SK-N-SH (cell line): ENCODE measurements around the gene TMX4. TPM values are rescaled to one million over a fixed set of nuclear protein-coding genes. Genes with fewer than 3 reads are reported as not detected.

Experiments
- CTCF ChIA-PET: fragments of 300-600, 350-600 bp; formaldehyde crosslinking; extraction: SDS; loops from one replicate; lab custom pipeline; 2021; lab: Yijun Ruan, JAX
- POLR2A ChIA-PET: fragments of 350-600 bp; sonication (Branson Sonifier 250); formaldehyde crosslinking; extraction: SDS; loops from one replicate; lab custom pipeline; 2020; ENCODE audit warnings: antibody characterized with exemption, inconsistent platforms; lab: Yijun Ruan, JAX
- DNase-seq: peaks from one replicate; pipeline ENCODE4 v3.0.0; 2012
- H2AFZ ChIP-seq: fragments of 200-600 bp; sonication (generic); 2 replicates; pipeline ENCODE4 v1.8.1; 2016; ENCODE audit warnings: antibody characterized with exemption, mild to moderate bottlenecking, low read depth
- H3F3A ChIP-seq: fragments of 200-600 bp; sonication (generic); replicated peaks from 2 replicates; pipeline ENCODE3; 2016; ENCODE audit warnings: antibody characterized with exemption, mild to moderate bottlenecking; ENCODE audit not compliant: insufficient read depth
- H3K27ac ChIP-seq, 2 experiments: fragments of 200-500 bp in 1 of 2; fragments of 200-600 bp in 1 of 2; sonication (Bioruptor generic) in 1 of 2; sonication (generic), shearing (Covaris generic) in 1 of 2; 2 replicates each; pipeline versions ENCODE4 v1.5.1 to v1.6.1; 2014 to 2016; ENCODE audit warnings: low read depth in 2 of 2, inconsistent platforms in 1 of 2, low read length in 1 of 2, mild to moderate bottlenecking in 1 of 2, mixed read lengths in 1 of 2
- H3K27me3 ChIP-seq: fragments of 200-600 bp; sonication (generic), shearing (Covaris generic); 2 replicates; pipeline ENCODE4 v1.6.1; 2016; ENCODE audit warnings: mixed run types; ENCODE audit not compliant: insufficient read depth
- H3K36me3 ChIP-seq, 2 experiments: fragments of 200-500 bp in 1 of 2; fragments of 200-600 bp in 1 of 2; sonication (Bioruptor generic) in 1 of 2; sonication (generic) in 1 of 2; replicated peaks in 1 of 2; 2 replicates each; pipeline versions ENCODE3 to v1.5.1; 2014 to 2016; ENCODE audit warnings: low read length in 1 of 2, mild to moderate bottlenecking in 1 of 2; ENCODE audit not compliant: insufficient read depth in 2 of 2, control insufficient read depth in 1 of 2
- H3K4me1 ChIP-seq, 2 experiments: fragments of 200-500 bp in 1 of 2; fragments of 200-600 bp in 1 of 2; sonication (Bioruptor generic) in 1 of 2; sonication (generic), shearing (Covaris generic) in 1 of 2; 2 replicates each; pipeline versions ENCODE4 v1.5.1 to v1.6.1; 2014 to 2016; ENCODE audit warnings: low read depth in 1 of 2, low read length in 1 of 2, mixed run types in 1 of 2; ENCODE audit not compliant: insufficient read depth in 2 of 2, control insufficient read depth in 1 of 2
- H3K4me2 ChIP-seq: fragments of 200-600 bp; sonication (generic), shearing (Covaris generic); 2 replicates; pipeline ENCODE4 v1.6.1; 2017; ENCODE audit warnings: mixed run types
- H3K4me3 ChIP-seq, 2 experiments: fragments of 200-500 bp in 1 of 2; fragments of 200-600 bp in 1 of 2; sonication (Bioruptor generic) in 1 of 2; sonication (generic), shearing (Covaris generic) in 1 of 2; 2 replicates each; pipeline versions ENCODE4 v1.5.1 to v1.8.1; 2014 to 2016; ENCODE audit warnings: low read depth in 2 of 2, inconsistent platforms in 1 of 2, low read length in 1 of 2, mild to moderate bottlenecking in 1 of 2, mixed read lengths in 1 of 2, moderate library complexity in 1 of 2
- H3K79me2 ChIP-seq: fragments of 200-600 bp; sonication (generic); 2 replicates; pipeline ENCODE4 v1.8.1; 2017; ENCODE audit warnings: mild to moderate bottlenecking; ENCODE audit not compliant: insufficient read depth
- H3K9ac ChIP-seq: fragments of 200-600 bp; sonication (generic); 2 replicates; pipeline ENCODE4 v1.6.1; 2017; ENCODE audit warnings: mixed run types
- H3K9me2 ChIP-seq: fragments of 200-600 bp; sonication (generic); 2 replicates; pipeline ENCODE4 v1.6.1; 2017; ENCODE audit warnings: mixed run types
- H3K9me3 ChIP-seq: fragments of 200-600 bp; sonication (generic); 2 replicates; pipeline ENCODE4 v1.6.1; 2017; ENCODE audit warnings: mixed run types, mild to moderate bottlenecking, moderate library complexity
- H4K20me1 ChIP-seq: fragments of 200-600 bp; sonication (generic); 2 replicates; pipeline ENCODE4 v1.6.1; 2017; ENCODE audit warnings: mild to moderate bottlenecking, mixed run types; ENCODE audit not compliant: insufficient read depth
- CTCF ChIP-seq: fragments of 200-600 bp; sonication (generic); IDR thresholded peaks from 2 replicates; pipeline ENCODE4 v1.6.1; 2017; ENCODE audit warnings: antibody characterized with exemption, mild to moderate bottlenecking, moderate library complexity
- ELF1 ChIP-seq: IDR thresholded peaks from 2 replicates; pipeline ENCODE4 v1.4.0; 2012
- EZH2phosphoT487 ChIP-seq: fragments of 200-600 bp; sonication (generic); IDR thresholded peaks from 2 replicates; pipeline ENCODE4 v1.6.1; 2017; ENCODE audit warnings: low read depth, mixed run types, mild to moderate bottlenecking, antibody characterized with exemption, moderate library complexity, borderline replicate concordance
- FOSL2 ChIP-seq: IDR thresholded peaks from 2 replicates; pipeline ENCODE4 v1.4.0; 2012; ENCODE audit warnings: low read depth, mild to moderate bottlenecking, moderate library complexity, borderline replicate concordance
- FOXM1 ChIP-seq: IDR thresholded peaks from 2 replicates; pipeline ENCODE4 v1.4.0; 2012; ENCODE audit warnings: low read depth, mild to moderate bottlenecking
- IRF3 ChIP-seq: fragments of 150-350 bp; IDR thresholded peaks from 2 replicates; pipeline ENCODE4 v1.6.1; 2016; ENCODE audit warnings: mild to moderate bottlenecking, low read depth, low read length
- JUND ChIP-seq: IDR thresholded peaks from 2 replicates; pipeline ENCODE4 v1.4.0; 2012
- NRF1 ChIP-seq: IDR thresholded peaks from 2 replicates; pipeline ENCODE4 v1.6.1; 2012; ENCODE audit warnings: low read depth, mild to moderate bottlenecking, low read length
- REST ChIP-seq: IDR thresholded peaks from 2 replicates; pipeline ENCODE4 v1.6.1; 2012; ENCODE audit warnings: mild to moderate bottlenecking, low read depth, low read length, moderate library complexity
- USF1 ChIP-seq: IDR thresholded peaks from 2 replicates; pipeline ENCODE4 v1.4.0; 2012; ENCODE audit warnings: low read depth, borderline replicate concordance
- USF2 ChIP-seq: fragments of 150-350 bp; IDR thresholded peaks from 2 replicates; pipeline ENCODE4 v1.6.1; 2017; ENCODE audit warnings: antibody characterized with exemption, low read length, low read depth, borderline replicate concordance
- ZBTB33 ChIP-seq: IDR thresholded peaks from 2 replicates; pipeline ENCODE4 v1.4.0; 2012; ENCODE audit warnings: low read depth, borderline replicate concordance
- WGBS: methylation state at CpG from one replicate; pipeline ENCODE4 v1.1.6; 2017; ENCODE audit warnings: low lambda C conversion rate; 5-methylcytosine and 5-hydroxymethylcytosine counted together
- polyA plus RNA-seq, 3 experiments: library from polyadenylated mRNA; depleted of rRNA; stranded (reverse); fragments of >200 nt; gene quantifications; 2 replicates each; pipeline ENCODE4 v1.2.3, GENCODE V29; 2012

TMX4 gene
- polyA plus RNA-seq, 1 of the 3 experiments (the other 2 are of a cell fraction) = 10.9 TPM

GRCh38 chr20:7977709-7978108 lies 41.9 kb downstream of the TMX4 start:
- POLR2A ChIA-PET = no interaction called here
- Histone ChIP-seq H3K27ac (no peak overlapping the region), H3K4me1 (no peaks in the 10 kb centered on the region; a peak in 2 of 4 replicates), H4K20me1 (no peaks in the 10 kb centered on the region), H3K9me3 (no peaks in the 10 kb centered on the region), H3F3A (no peaks in the 10 kb centered on the region), H3K79me2 (no peaks in the 10 kb centered on the region), H3K36me3 (peaks cover 13 to 39% of the 10 kb centered on the region in 2 experiments), H2AFZ (no peak overlapping the region), H3K9me2 (no peaks in the 10 kb centered on the region), H3K4me3 (no peak overlapping the region), H3K4me2 (no peak overlapping the region), H3K27me3 (no peaks in the 10 kb centered on the region), H3K9ac (no peak overlapping the region)
- CTCF ChIA-PET = interaction anchor here (1.4 to 1.8 kb wide), 3 partner anchors 41 to 745 kb away, joined by 4 to 9 read pairs (median 6); no protein-coding TSS in a partner anchor
- no peak for DNase-seq
- 88% methylated on average over 5 of the region's 5 CpGs for WGBS
- TF ChIP-seq CTCF = no peak
- TF ChIP-seq JUND = no peak
- no peak for TF ChIP-seq USF1
- TF ChIP-seq ELF1 = no peak
- no peak for TF ChIP-seq NRF1
- TF ChIP-seq USF2 = no peak

GRCh38 chr20:7975851-7976414 lies 43.6 kb downstream of the TMX4 start:
- 86% methylated on average over 9 of the region's 9 CpGs for WGBS
- ChIA-PET POLR2A (no interaction called here), CTCF (interaction anchor here (0.9 to 1.0 kb wide), 3 partner anchors 13 to 68 kb away, joined by 3 read pairs; no protein-coding TSS in a partner anchor)
- H3K9ac ChIP-seq = no peak overlapping the region
- H3K9me3 ChIP-seq = no peaks in the 10 kb centered on the region
- H3K27me3 ChIP-seq = no peaks in the 10 kb centered on the region
- no peak overlapping the region for H2AFZ ChIP-seq
- H3K4me2 ChIP-seq = no peak overlapping the region
- no peaks in the 10 kb centered on the region; a peak in 2 of 4 replicates for H3K4me1 ChIP-seq
- no peaks in the 10 kb centered on the region for H3K79me2 ChIP-seq
- no peak overlapping the region for H3K27ac ChIP-seq
- H4K20me1 ChIP-seq = no peaks in the 10 kb centered on the region
- H3K4me3 ChIP-seq = no peak overlapping the region
- DNase-seq = no peak
- H3F3A ChIP-seq = no peaks in the 10 kb centered on the region
- H3K9me2 ChIP-seq = no peaks in the 10 kb centered on the region
- peaks cover 6 to 22% of the 10 kb centered on the region in 2 experiments for H3K36me3 ChIP-seq
- TF ChIP-seq CTCF = no peak
- no peak for TF ChIP-seq FOSL2
- TF ChIP-seq REST = no peak
- no peak for TF ChIP-seq IRF3
- TF ChIP-seq ZBTB33 = no peak
- no peak for TF ChIP-seq FOXM1
- TF ChIP-seq EZH2phosphoT487 = no peak
